Measurements from ENCODE around the gene ZXDC. TPM values are rescaled to one million over a fixed set of nuclear protein-coding genes. Genes with fewer than 3 reads are reported as not detected.

Gene ZXDC
- polyA plus RNA-seq, 1 donor (not counting 4 experiments of a cell fraction or from before 2014, with no cell fraction given), result 10.7 TPM

- FAIRE-seq, result no peak
- TF ChIP-seq CTCF (optimal IDR thresholded peaks at IDR 0.05 in 1 of 3, IDR thresholded peaks at IDR 0.05 in 1 of 3, conservative IDR thresholded peaks at IDR 0.05 in 1 of 3; ENCODE audit: extremely low read depth in 1 of 3, insufficient read depth in 2 of 3, low read length in 3 of 3) (no peak), EZH2 (IDR thresholded peaks at IDR 0.05; ENCODE audit: low read length) (no peak)
These were observed 33.4 kb downstream of the ZXDC start for GRCh38 chr3:126442094-126442855.

DNA sequence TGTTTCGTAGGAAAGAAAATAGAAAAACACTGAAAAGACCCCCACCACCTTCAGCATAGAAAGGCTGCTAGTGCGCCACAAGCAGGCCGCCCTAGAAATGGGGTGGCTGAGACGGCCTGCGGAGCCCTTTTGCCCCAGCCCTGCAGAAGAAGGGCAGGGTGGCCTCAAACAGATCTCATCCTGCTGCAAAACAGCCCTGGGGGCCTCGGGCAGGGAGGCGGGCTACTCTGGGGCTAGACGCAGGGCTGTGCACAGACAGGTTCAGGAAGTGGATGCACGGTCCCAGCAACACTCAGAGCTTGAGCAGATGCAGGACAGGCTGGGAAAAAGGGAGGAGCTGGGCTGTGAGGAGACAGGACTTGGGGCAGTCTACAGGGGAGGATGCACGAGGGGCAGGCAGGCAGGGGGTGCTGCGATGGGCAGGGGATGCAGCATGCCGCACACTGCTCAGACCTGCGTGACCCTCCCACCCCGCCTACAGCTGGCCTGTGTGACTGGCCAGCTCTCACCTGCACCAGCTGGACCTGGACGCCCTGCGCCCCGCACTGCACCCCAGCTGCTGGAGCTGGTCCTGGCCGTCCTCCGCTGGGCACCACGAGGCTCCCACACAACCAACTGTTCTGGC is 34.3 kb downstream of the ZXDC start:
- Histone ChIP-seq H3K36me3 (ENCODE audit: control insufficient read depth in 2 of 2, extremely low read depth in 1 of 2, insufficient read depth in 2 of 2, low read length in 2 of 2) (peaks cover 3 to 17% of the 10 kb centered on the region in 2 experiments), H3K4me1 (ENCODE audit: control insufficient read depth, extremely low read depth, insufficient read depth, low read length) (no peaks in the 10 kb centered on the region), H3K9me3 (ENCODE audit: control insufficient read depth, low read depth, low read length) (no peaks in the 10 kb centered on the region), H4K20me1 (ENCODE audit: control insufficient read depth, extremely low read depth, insufficient read depth, low read length) (no peaks in the 10 kb centered on the region), H3K27me3 (ENCODE audit: control insufficient read depth, extremely low read depth, insufficient read depth, low read length) (no peaks in the 10 kb centered on the region), H3K27ac (ENCODE audit: control insufficient read depth, insufficient read depth, low read length) (no peak overlapping the region), H2AFZ (ENCODE audit: control insufficient read depth, low read length) (no peak overlapping the region), H3K4me2 (ENCODE audit: control insufficient read depth, extremely low read depth, insufficient read depth, low read depth, low read length) (no peak overlapping the region), H3K9me1 (ENCODE audit: control insufficient read depth, extremely low read depth, insufficient read depth, low read length) (peaks cover 2% of the 10 kb centered on the region), H3K79me2 (ENCODE audit: control insufficient read depth, insufficient read depth, low read length) (no peaks in the 10 kb centered on the region), H3K4me3 (ENCODE audit: control insufficient read depth in 2 of 3, extremely low read depth in 1 of 3, insufficient read depth in 2 of 3, low read depth in 1 of 3, low read length in 3 of 3) (no peak overlapping the region), H3K9ac (ENCODE audit: control insufficient read depth, extremely low read depth, insufficient read depth, low read length) (no peak overlapping the region)
- DNase-seq (ENCODE audit: low read depth, low spot score) (no peak), FAIRE-seq (no peak)
- TF ChIP-seq EZH2 (IDR thresholded peaks at IDR 0.05; ENCODE audit: low read length), result no peak
- no peak for TF ChIP-seq CTCF (optimal IDR thresholded peaks at IDR 0.05 in 1 of 3, IDR thresholded peaks at IDR 0.05 in 1 of 3, conservative IDR thresholded peaks at IDR 0.05 in 1 of 3; ENCODE audit: extremely low read depth in 1 of 3, insufficient read depth in 2 of 3, low read length in 3 of 3)
- dilution Hi-C loops (cut with MboI; ENCODE audit: extremely low pct_ligation_motif_present, low sequenced_read_pairs), result no loop called here

More at GRCh38 chr3:126442094-126442855, 33.4 kb downstream of the ZXDC start:
- Histone ChIP-seq H3K9me3 (ENCODE audit: control insufficient read depth, low read depth, low read length) (no peaks in the 10 kb centered on the region), H3K9ac (ENCODE audit: control insufficient read depth, extremely low read depth, insufficient read depth, low read length) (no peak overlapping the region), H3K27me3 (ENCODE audit: control insufficient read depth, extremely low read depth, insufficient read depth, low read length) (no peaks in the 10 kb centered on the region), H4K20me1 (ENCODE audit: control insufficient read depth, extremely low read depth, insufficient read depth, low read length) (no peaks in the 10 kb centered on the region), H3K4me3 (ENCODE audit: control insufficient read depth in 2 of 3, extremely low read depth in 1 of 3, insufficient read depth in 2 of 3, low read depth in 1 of 3, low read length in 3 of 3) (no peak overlapping the region), H3K9me1 (ENCODE audit: control insufficient read depth, extremely low read depth, insufficient read depth, low read length) (peaks cover 2% of the 10 kb centered on the region), H3K36me3 (ENCODE audit: control insufficient read depth in 2 of 2, extremely low read depth in 1 of 2, insufficient read depth in 2 of 2, low read length in 2 of 2) (peaks cover 0 to 15% of the 10 kb centered on the region in 2 experiments), H3K4me2 (ENCODE audit: control insufficient read depth, extremely low read depth, insufficient read depth, low read depth, low read length) (no peak overlapping the region), H3K27ac (ENCODE audit: control insufficient read depth, insufficient read depth, low read length) (no peak overlapping the region), H3K4me1 (ENCODE audit: control insufficient read depth, extremely low read depth, insufficient read depth, low read length) (no peaks in the 10 kb centered on the region), H2AFZ (ENCODE audit: control insufficient read depth, low read length) (no peak overlapping the region), H3K79me2 (ENCODE audit: control insufficient read depth, insufficient read depth, low read length) (no peaks in the 10 kb centered on the region)
- dilution Hi-C loops (cut with MboI; ENCODE audit: extremely low pct_ligation_motif_present, low sequenced_read_pairs), result no loop called here
- DNase-seq (ENCODE audit: low read depth, low spot score), result no peak

Measured in keratinocyte (primary cell).